Measurements from ENCODE around the gene TRIO. TPM values are rescaled to one million over a fixed set of nuclear protein-coding genes. Genes with fewer than 3 reads are reported as not detected.

Gene TRIO
- total RNA-seq, 4 donors from 2014 or later: 290 to 370 (median 346) TPM

- WGBS, 2 donors: 87 to 90% methylated on average over 9 of the region's 9 CpGs
- Histone ChIP-seq H3K27me3 (no peaks in the 10 kb centered on the region), H3K9me3 (no peaks in the 10 kb centered on the region), H3K4me1 (peaks cover 0 to 4% (median 0%) of the 10 kb centered on the region in 4 donors), H3K4me3 (no peak overlapping the region), H3K27ac (no peak overlapping the region), H3K36me3 (peaks cover 0 to 8% (median 0%) of the 10 kb centered on the region in 3 donors)
- TF ChIP-seq EP300 (IDR thresholded peaks at IDR 0.05) (no peak), CTCF (IDR thresholded peaks at IDR 0.05) (no peak), POLR2A (IDR thresholded peaks at IDR 0.05) (no peak)
- no peak for DNase-seq (ENCODE audit: low spot score in 2 of 2)
Observed at GRCh38 chr5:14277385-14278320, 134.5 kb downstream of the TRIO start.

- Histone ChIP-seq H3K36me3 (peaks cover 0 to 8% (median 0%) of the 10 kb centered on the region in 3 donors), H3K4me1 (peaks cover 0 to 18% (median 0%) of the 10 kb centered on the region in 4 donors), H3K4me3 (no peak overlapping the region), H3K27me3 (no peaks in the 10 kb centered on the region), H3K27ac (no peak overlapping the region), H3K9me3 (no peaks in the 10 kb centered on the region)
- TF ChIP-seq EP300 (IDR thresholded peaks at IDR 0.05): no peak
- TF ChIP-seq CTCF (IDR thresholded peaks at IDR 0.05): no peak
- no peak for TF ChIP-seq POLR2A (IDR thresholded peaks at IDR 0.05)
- WGBS, 2 donors: 89% methylated on average over 11 of the region's 11 CpGs
- no peak for DNase-seq (ENCODE audit: low spot score in 2 of 2)
Observed at GRCh38 chr5:14280294-14280854, 137.2 kb downstream of the TRIO start.

- Histone ChIP-seq H3K27me3 (no peaks in the 10 kb centered on the region), H3K36me3 (peaks cover 0 to 10% (median 0%) of the 10 kb centered on the region in 3 donors), H3K4me1 (peaks cover 0 to 18% (median 0%) of the 10 kb centered on the region in 4 donors), H3K4me3 (no peak overlapping the region), H3K9me3 (no peaks in the 10 kb centered on the region), H3K27ac (no peak overlapping the region)
- WGBS, 2 donors: 87 to 93% methylated on average over 3 of the region's 3 CpGs
- no peak for DNase-seq (ENCODE audit: low spot score in 2 of 2)
- TF ChIP-seq CTCF (IDR thresholded peaks at IDR 0.05) (no peak), EP300 (IDR thresholded peaks at IDR 0.05) (no peak), POLR2A (IDR thresholded peaks at IDR 0.05) (no peak)
Observed at GRCh38 chr5:14281746-14282181, 138.6 kb downstream of the TRIO start.

- H3K9me3 ChIP-seq: no peaks in the 10 kb centered on the region
- peaks cover 0 to 18% (median 0%) of the 10 kb centered on the region in 4 donors for H3K4me1 ChIP-seq
- 88 to 90% methylated on average over 4 of the region's 4 CpGs for WGBS, 2 donors
- H3K4me3 ChIP-seq: no peak overlapping the region
- H3K36me3 ChIP-seq: peaks cover 0 to 17% (median 6%) of the 10 kb centered on the region in 3 donors
- DNase-seq (ENCODE audit: low spot score in 2 of 2): no peak
- H3K27me3 ChIP-seq: no peaks in the 10 kb centered on the region
- no peak overlapping the region for H3K27ac ChIP-seq
- TF ChIP-seq CTCF (IDR thresholded peaks at IDR 0.05) (no peak), EP300 (IDR thresholded peaks at IDR 0.05) (no peak), POLR2A (IDR thresholded peaks at IDR 0.05) (no peak)
Observed at GRCh38 chr5:14283139-14283538, 140.0 kb downstream of the TRIO start.
